Liver (tissue), 9 donors: ENCODE data around the gene TRAK1. TPM values are rescaled to one million over a fixed set of nuclear protein-coding genes. Genes with fewer than 3 reads are reported as not detected.

Source experiments
- DNase-seq: peaks from one replicate; pipeline ENCODE4 v3.0.0-alpha.2; 2017; ENCODE audit warnings: low spot score
- H3K27ac ChIP-seq, 2 donors: one replicate each; pipeline ENCODE4 v1.7.0; 2013; ENCODE audit warnings: inconsistent platforms in 2 of 2, low read length in 2 of 2, control low read depth in 1 of 2, low read depth in 1 of 2, mild to moderate bottlenecking in 1 of 2
- H3K27me3 ChIP-seq, 4 donors: one replicate each; pipeline versions ENCODE4 v1.6.1 to v1.7.0; 2013; ENCODE audit warnings: low read length in 3 of 4, inconsistent platforms in 1 of 4, mild to moderate bottlenecking in 1 of 4, moderate library complexity in 1 of 4; ENCODE audit not compliant: control insufficient read depth in 4 of 4, insufficient read depth in 4 of 4
- H3K36me3 ChIP-seq, 4 donors: one replicate each; pipeline versions ENCODE4 v1.6.1 to v1.7.0; 2013; ENCODE audit warnings: low read length in 3 of 4, mild to moderate bottlenecking in 3 of 4, low read depth in 1 of 4, moderate library complexity in 1 of 4; ENCODE audit not compliant: control insufficient read depth in 4 of 4, insufficient read depth in 3 of 4
- H3K4me1 ChIP-seq, 4 donors: one replicate each; pipeline versions ENCODE4 v1.6.1 to v1.7.0; 2013; ENCODE audit warnings: low read length in 3 of 4, mild to moderate bottlenecking in 3 of 4, moderate library complexity in 1 of 4; ENCODE audit not compliant: control insufficient read depth in 4 of 4, insufficient read depth in 4 of 4
- H3K4me3 ChIP-seq, 3 donors: one replicate each; pipeline versions ENCODE4 v1.6.1 to v1.7.0; 2013; ENCODE audit warnings: low read length in 3 of 3, control low read depth in 1 of 3, low read depth in 1 of 3, mild to moderate bottlenecking in 1 of 3
- H3K9ac ChIP-seq, 2 donors: one replicate each; pipeline ENCODE4 v1.7.0; 2013; ENCODE audit warnings: low read length in 2 of 2, mild to moderate bottlenecking in 2 of 2, moderate library complexity in 2 of 2, control low read depth in 1 of 2, low read depth in 1 of 2
- H3K9me3 ChIP-seq, 4 donors: one replicate each; pipeline versions ENCODE4 v1.6.1 to v1.7.0; 2013; ENCODE audit warnings: low read length in 3 of 4; ENCODE audit not compliant: control insufficient read depth in 4 of 4
- EGR1 ChIP-seq, 2 donors: IDR thresholded peaks; 2 replicates each; pipeline ENCODE4 v1.6.1; 2016 to 2018; ENCODE audit warnings: antibody characterized with exemption in 2 of 2, low read depth in 2 of 2
- FOXA1 ChIP-seq: IDR thresholded peaks from 2 replicates; pipeline ENCODE4 v1.6.1; 2016; ENCODE audit warnings: antibody characterized with exemption
- FOXA2 ChIP-seq: IDR thresholded peaks from 2 replicates; pipeline ENCODE4 v1.6.1; 2016; ENCODE audit warnings: antibody characterized with exemption
- GABPA ChIP-seq, 2 donors: IDR thresholded peaks in 1 of 2; conservative IDR thresholded peaks in 1 of 2; 2 replicates each; pipeline ENCODE4 v1.6.1; 2016; ENCODE audit warnings: antibody characterized with exemption in 2 of 2, mild to moderate bottlenecking in 1 of 2, moderate library complexity in 1 of 2
- HNF4A ChIP-seq, 2 donors: conservative IDR thresholded peaks; 2 replicates each; pipeline ENCODE4 v1.6.1; 2016; ENCODE audit warnings: antibody characterized with exemption in 2 of 2, mild to moderate bottlenecking in 2 of 2
- HNF4G ChIP-seq: IDR thresholded peaks from 2 replicates; pipeline ENCODE4 v1.6.1; 2016; ENCODE audit warnings: antibody characterized with exemption
- JUND ChIP-seq, 2 donors: IDR thresholded peaks; 2 replicates each; pipeline ENCODE4 v1.6.1; 2016; ENCODE audit warnings: antibody characterized with exemption in 2 of 2
- MAX ChIP-seq: IDR thresholded peaks from 2 replicates; pipeline ENCODE4 v1.6.1; 2016; ENCODE audit warnings: antibody characterized with exemption
- NR2F2 ChIP-seq: IDR thresholded peaks from 2 replicates; pipeline ENCODE4 v1.6.1; 2016; ENCODE audit warnings: antibody characterized with exemption
- RAD21 ChIP-seq, 2 donors: IDR thresholded peaks; 2 replicates each; pipeline ENCODE4 v1.6.1; 2016; ENCODE audit warnings: antibody characterized with exemption in 2 of 2, mild to moderate bottlenecking in 2 of 2
- REST ChIP-seq: IDR thresholded peaks from 2 replicates; pipeline ENCODE4 v1.6.1; 2016; ENCODE audit warnings: antibody characterized with exemption, mild to moderate bottlenecking
- RXRA ChIP-seq, 2 donors: IDR thresholded peaks; 2 replicates each; pipeline ENCODE4 v1.6.1; 2017 to 2018; ENCODE audit warnings: antibody characterized with exemption in 2 of 2, mild to moderate bottlenecking in 1 of 2
- SP1 ChIP-seq: IDR thresholded peaks from 2 replicates; pipeline ENCODE4 v1.6.1; 2018; ENCODE audit warnings: antibody characterized with exemption, mild to moderate bottlenecking
- TAF1 ChIP-seq: conservative IDR thresholded peaks from 2 replicates; pipeline ENCODE4 v1.6.1; 2016; ENCODE audit warnings: antibody characterized with exemption, mild to moderate bottlenecking
- YY1 ChIP-seq: IDR thresholded peaks from 2 replicates; pipeline ENCODE4 v1.6.1; 2016; ENCODE audit warnings: antibody characterized with exemption, mild to moderate bottlenecking
- ZBTB33 ChIP-seq: IDR thresholded peaks from 2 replicates; pipeline ENCODE4 v1.6.1; 2016; ENCODE audit warnings: antibody characterized with exemption
- WGBS: extraction: QIAGEN DNeasy Blood & Tissue Kit; methylation state at CpG from one replicate; pipeline ENCODE4 v1.1.7; 2013; 5-methylcytosine and 5-hydroxymethylcytosine counted together
- polyA plus RNA-seq, 2 donors: library from polyadenylated mRNA; stranded (reverse) in 1 of 2; unstranded in 1 of 2; fragments of 200-250 nt in 1 of 2; fragments of >200 nt in 1 of 2; fragmentation: Nextera tagmentation in 1 of 2; extraction: Ambion mirVana in 1 of 2; gene quantifications; one replicate each; pipeline versions ENCODE4 v1.2.1 to v1.2.3, GENCODE V29; 2013 to 2015
- total RNA-seq, 2 donors: library from RNA; depleted of rRNA; stranded (reverse); fragments of >200 nt; gene quantifications; one replicate each; pipeline ENCODE4 v1.2.3, GENCODE V29; 2014
- TF ChIP-seq, protein P1 (sequence below): fragments of 150-350 bp; IDR thresholded peaks from 2 replicates; pipeline ENCODE4 v1.5.1; 2017; ENCODE audit warnings: improper control_type of control experiment, low read depth, low read length; ENCODE audit not compliant: missing input control
- TF ChIP-seq, protein P2 (sequence below): IDR thresholded peaks from 2 replicates; pipeline ENCODE4 v1.6.1; 2016; ENCODE audit warnings: antibody characterized with exemption
- donor health status: healthy.
- donor health status: healthy.
- donor health status: healthy.
- donor health status: healthy.
- donor health status: healthy.

The TRAK1 gene
- total and polyA plus RNA-seq, 4 donors = 3.4 to 21.7 (median 8.6) TPM

GRCh38 chr3:42183991-42184632 lies 93.0 kb downstream of the TRAK1 start (continued):
- TF ChIP-seq, protein P1, sequence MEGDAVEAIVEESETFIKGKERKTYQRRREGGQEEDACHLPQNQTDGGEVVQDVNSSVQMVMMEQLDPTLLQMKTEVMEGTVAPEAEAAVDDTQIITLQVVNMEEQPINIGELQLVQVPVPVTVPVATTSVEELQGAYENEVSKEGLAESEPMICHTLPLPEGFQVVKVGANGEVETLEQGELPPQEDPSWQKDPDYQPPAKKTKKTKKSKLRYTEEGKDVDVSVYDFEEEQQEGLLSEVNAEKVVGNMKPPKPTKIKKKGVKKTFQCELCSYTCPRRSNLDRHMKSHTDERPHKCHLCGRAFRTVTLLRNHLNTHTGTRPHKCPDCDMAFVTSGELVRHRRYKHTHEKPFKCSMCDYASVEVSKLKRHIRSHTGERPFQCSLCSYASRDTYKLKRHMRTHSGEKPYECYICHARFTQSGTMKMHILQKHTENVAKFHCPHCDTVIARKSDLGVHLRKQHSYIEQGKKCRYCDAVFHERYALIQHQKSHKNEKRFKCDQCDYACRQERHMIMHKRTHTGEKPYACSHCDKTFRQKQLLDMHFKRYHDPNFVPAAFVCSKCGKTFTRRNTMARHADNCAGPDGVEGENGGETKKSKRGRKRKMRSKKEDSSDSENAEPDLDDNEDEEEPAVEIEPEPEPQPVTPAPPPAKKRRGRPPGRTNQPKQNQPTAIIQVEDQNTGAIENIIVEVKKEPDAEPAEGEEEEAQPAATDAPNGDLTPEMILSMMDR = no peak
- TF ChIP-seq EGR1 (IDR thresholded peaks at IDR 0.05; ENCODE audit: low read depth in 2 of 2) = no peak

DNA sequence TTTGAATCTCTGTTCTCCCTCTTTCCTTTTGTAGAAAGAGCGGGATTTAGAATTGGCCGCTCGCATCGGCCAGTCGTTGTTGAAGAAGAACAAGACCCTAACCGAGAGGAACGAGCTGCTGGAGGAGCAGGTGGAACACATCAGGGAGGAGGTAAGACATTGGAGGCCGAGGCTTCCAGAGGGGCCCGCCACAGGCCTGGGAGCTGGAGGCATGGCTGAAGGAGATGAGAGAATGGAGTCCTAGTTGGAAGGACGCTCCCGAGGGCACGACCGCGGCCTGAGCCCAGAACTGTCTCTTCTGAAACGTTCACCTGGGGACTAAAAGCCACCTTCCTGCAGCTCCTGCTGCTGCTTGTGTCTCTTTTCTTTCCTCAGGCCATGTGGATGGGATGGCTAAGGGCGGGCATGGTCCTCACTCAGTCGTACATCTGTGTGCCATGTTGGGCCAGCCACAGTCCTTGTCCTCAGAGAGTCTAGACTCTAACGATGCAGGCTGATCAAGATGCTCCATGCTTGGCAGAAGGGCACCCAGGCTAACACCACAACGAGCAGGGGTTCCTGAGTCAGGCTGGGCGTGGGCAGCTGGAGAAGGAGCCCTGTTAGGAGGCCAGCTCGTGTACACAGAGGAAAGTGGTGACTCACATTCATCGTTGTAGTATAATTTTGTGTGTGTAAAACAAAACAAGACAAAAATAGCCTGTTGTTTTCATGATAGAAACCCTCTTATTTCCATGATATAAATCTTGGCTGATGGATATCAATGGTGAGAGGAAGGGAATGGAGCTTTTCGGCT lies 93.7 kb downstream of the TRAK1 start:
- Histone ChIP-seq H3K27me3 (no peaks in the 10 kb centered on the region), H3K27ac (no peak overlapping the region), H3K9me3 (no peaks in the 10 kb centered on the region), H3K4me3 (no peak overlapping the region), H3K9ac (no peak overlapping the region), H3K36me3 (peaks cover 0 to 12% (median 1%) of the 10 kb centered on the region in 4 donors), H3K4me1 (peaks cover 0 to 17% (median 6%) of the 10 kb centered on the region in 4 donors)
- TF ChIP-seq HNF4G (no peak), SP1 (no peak), GABPA (IDR thresholded peaks at IDR 0.05 in 1 of 2, conservative IDR thresholded peaks at IDR 0.05 in 1 of 2) (no peak), FOXA2 (no peak), REST (no peak), RAD21 (IDR thresholded peaks at IDR 0.05) (no peak), YY1 (no peak), TAF1 (no peak), HNF4A (conservative IDR thresholded peaks at IDR 0.05) (no peak), ZBTB33 (no peak), JUND (IDR thresholded peaks at IDR 0.05) (no peak), MAX (no peak), RXRA (IDR thresholded peaks at IDR 0.05) (no peak), NR2F2 (no peak), FOXA1 (no peak), EGR1 (IDR thresholded peaks at IDR 0.05; ENCODE audit: low read depth in 2 of 2) (no peak)
- TF ChIP-seq, protein P2, sequence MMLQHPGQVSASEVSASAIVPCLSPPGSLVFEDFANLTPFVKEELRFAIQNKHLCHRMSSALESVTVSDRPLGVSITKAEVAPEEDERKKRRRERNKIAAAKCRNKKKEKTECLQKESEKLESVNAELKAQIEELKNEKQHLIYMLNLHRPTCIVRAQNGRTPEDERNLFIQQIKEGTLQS = no peak
- TF ChIP-seq, protein P1 = no peak
- DNase-seq = no peak
- WGBS = 96% methylated on average over 23 of the region's 23 CpGs
